ENCODE results near the gene IVD. TPM values are rescaled to one million over a fixed set of nuclear protein-coding genes. Genes with fewer than 3 reads are reported as not detected.

Gene IVD
- total and polyA plus RNA-seq, 9 of the 15 experiments (the other 6 are each of a cell fraction or from before 2014, with no cell fraction given): 0.15 to 4.5 (median 2.4) TPM

- TF ChIP-seq L3MBTL2 (IDR thresholded peaks at IDR 0.05) (0 out of 2 replicates have a peak, but pooled peaks have one; percentile 32), ZBTB8A (IDR thresholded peaks at IDR 0.05; ENCODE audit: partially characterized antibody) (no peak), AFF1 (IDR thresholded peaks at IDR 0.05; ENCODE audit: low read depth in 1 of 2, partially characterized antibody in 2 of 2) (no peak), MBD2 (IDR thresholded peaks at IDR 0.05; ENCODE audit: borderline replicate concordance, low read depth) (peak; percentile 36; the same call in 1 of the 2 replicates), CHD1 (IDR thresholded peaks at IDR 0.05; ENCODE audit: low read length) (no peak), MYC (IDR thresholded peaks at IDR 0.05; ENCODE audit: low read depth, low read length) (peak; percentile 43; the same call in 1 of the 2 replicates), MYC (CRISPR knock-in tag; IDR thresholded peaks at IDR 0.05; ENCODE audit: borderline replicate concordance, low read depth) (no peak), MXD1 (CRISPR knock-in tag; IDR thresholded peaks at IDR 0.05; ENCODE audit: borderline replicate concordance, poor library complexity, severe bottlenecking) (no peak), POU5F1 (IDR thresholded peaks at IDR 0.05; ENCODE audit: borderline replicate concordance, low read depth, low read length, partially characterized antibody) (no peak), FOXK2 (conservative IDR thresholded peaks at IDR 0.05 in 1 of 2, IDR thresholded peaks at IDR 0.05 in 1 of 2; ENCODE audit: low read depth in 2 of 2) (peak; percentile 74 to 86; a peak in 3 of 4 replicates), CBFB (CRISPR knock-in tag; IDR thresholded peaks at IDR 0.05) (no peak), MYNN (IDR thresholded peaks at IDR 0.05) (no peak), MYNN (CRISPR knock-in tag; IDR thresholded peaks at IDR 0.05) (no peak), TCF7L2 (IDR thresholded peaks at IDR 0.05; ENCODE audit: low read depth, low read length) (peak; percentile 99), POLR2A (conservative IDR thresholded peaks at IDR 0.05) (peak; percentile 88), PBX2 (CRISPR knock-in tag; IDR thresholded peaks at IDR 0.05; ENCODE audit: low read depth) (no peak), PBX2 (tag; conservative IDR thresholded peaks at IDR 0.05; ENCODE audit: low read depth) (no peak), KLF1 (tag; IDR thresholded peaks at IDR 0.05) (peak; percentile 70), DDX20 (tag; IDR thresholded peaks at IDR 0.05; ENCODE audit: low read depth) (no peak), CCAR2 (IDR thresholded peaks at IDR 0.05; ENCODE audit: low read depth, low read length) (no peak)
Observed at GRCh38 chr15:40382580-40383456, 22.8 kb upstream of the IVD start, which contains the start of gene KNSTRN (continued).
